Measurements from ENCODE around the gene SENP8. TPM values are rescaled to one million over a fixed set of nuclear protein-coding genes. Genes with fewer than 3 reads are reported as not detected.
A peak's percentile ranks its signal among the peaks of the same experiment; 100 is the strongest.

The SENP8 gene
- total and polyA plus RNA-seq, 2 of the 13 experiments (the other 11 are each of a cell fraction or from before 2014, with no cell fraction given), result 2.7 to 3.0 TPM

DNA sequence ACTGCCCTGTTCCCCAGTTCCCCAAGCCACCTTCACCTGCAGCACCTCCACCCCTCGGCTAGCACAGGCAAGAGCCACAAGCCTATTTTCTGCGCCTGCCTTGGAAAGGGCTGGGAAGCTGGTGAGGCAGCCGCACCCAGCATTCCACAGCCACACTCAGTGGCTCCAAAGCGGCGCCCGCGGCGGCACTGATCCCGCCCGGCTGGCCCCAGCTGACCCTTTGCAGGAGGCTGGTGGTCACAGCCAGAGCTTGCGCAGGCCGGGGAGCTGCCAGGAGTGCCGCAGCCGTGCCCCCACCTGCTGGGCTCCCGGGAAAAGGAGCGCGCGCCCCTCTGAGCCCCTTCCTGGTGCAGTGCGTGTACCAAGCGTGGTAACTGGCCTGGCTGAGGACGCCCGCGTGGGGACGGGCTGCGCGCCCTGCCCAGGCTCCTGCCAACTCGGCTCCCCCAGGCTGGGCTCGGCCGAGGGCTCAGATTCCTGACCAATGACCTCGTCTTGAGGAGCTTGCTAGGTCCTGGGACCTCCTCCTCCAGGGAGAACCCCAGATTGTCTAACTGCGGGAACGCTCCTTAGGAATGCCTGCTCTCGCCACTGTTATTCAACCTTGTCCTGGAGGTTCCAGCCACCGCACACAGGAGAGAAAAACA is 66.1 kb downstream of the SENP8 start (continued):
- TF ChIP-seq, protein P1, sequence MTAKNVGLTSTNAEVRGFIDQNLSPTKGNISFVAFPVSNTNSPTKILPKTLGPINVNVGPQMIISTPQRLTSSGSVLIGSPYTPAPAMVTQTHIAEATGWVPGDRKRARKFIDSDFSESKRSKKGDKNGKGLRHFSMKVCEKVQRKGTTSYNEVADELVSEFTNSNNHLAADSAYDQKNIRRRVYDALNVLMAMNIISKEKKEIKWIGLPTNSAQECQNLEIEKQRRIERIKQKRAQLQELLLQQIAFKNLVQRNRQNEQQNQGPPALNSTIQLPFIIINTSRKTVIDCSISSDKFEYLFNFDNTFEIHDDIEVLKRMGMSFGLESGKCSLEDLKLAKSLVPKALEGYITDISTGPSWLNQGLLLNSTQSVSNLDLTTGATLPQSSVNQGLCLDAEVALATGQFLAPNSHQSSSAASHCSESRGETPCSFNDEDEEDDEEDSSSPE (CRISPR knock-in tag; IDR thresholded peaks at IDR 0.05), result no peak
- TF ChIP-seq, protein P2, sequence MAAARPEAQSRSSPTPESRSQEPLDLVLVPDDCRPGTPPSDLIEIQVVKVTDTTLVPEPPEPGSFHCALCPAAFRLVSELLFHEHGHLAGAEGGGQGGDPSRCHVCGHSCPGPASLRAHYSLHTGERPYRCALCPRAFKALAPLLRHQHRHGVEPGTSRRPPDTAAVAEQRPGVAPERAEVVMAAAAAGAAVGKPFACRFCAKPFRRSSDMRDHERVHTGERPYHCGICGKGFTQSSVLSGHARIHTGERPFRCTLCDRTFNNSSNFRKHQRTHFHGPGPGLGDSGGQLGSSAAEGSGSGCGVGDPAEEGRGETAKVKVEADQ (CRISPR knock-in tag; IDR thresholded peaks at IDR 0.05; ENCODE audit: borderline replicate concordance), result no peak
- TF ChIP-seq, protein P3, sequence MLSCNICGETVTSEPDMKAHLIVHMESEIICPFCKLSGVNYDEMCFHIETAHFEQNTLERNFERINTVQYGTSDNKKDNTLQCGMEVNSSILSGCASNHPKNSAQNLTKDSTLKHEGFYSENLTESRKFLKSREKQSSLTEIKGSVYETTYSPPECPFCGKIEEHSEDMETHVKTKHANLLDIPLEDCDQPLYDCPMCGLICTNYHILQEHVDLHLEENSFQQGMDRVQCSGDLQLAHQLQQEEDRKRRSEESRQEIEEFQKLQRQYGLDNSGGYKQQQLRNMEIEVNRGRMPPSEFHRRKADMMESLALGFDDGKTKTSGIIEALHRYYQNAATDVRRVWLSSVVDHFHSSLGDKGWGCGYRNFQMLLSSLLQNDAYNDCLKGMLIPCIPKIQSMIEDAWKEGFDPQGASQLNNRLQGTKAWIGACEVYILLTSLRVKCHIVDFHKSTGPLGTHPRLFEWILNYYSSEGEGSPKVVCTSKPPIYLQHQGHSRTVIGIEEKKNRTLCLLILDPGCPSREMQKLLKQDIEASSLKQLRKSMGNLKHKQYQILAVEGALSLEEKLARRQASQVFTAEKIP (CRISPR knock-in tag; IDR thresholded peaks at IDR 0.05; ENCODE audit: borderline replicate concordance), result no peak
- no peak for TF ChIP-seq TRIM24 (CRISPR knock-in tag; IDR thresholded peaks at IDR 0.05)
- no peak for TF ChIP-seq RAD51 (IDR thresholded peaks at IDR 0.05; ENCODE audit: borderline replicate concordance)
- TF ChIP-seq ZNF660 (CRISPR knock-in tag; IDR thresholded peaks at IDR 0.05; ENCODE audit: borderline replicate concordance, low read depth), result no peak
- TF ChIP-seq, protein P4, sequence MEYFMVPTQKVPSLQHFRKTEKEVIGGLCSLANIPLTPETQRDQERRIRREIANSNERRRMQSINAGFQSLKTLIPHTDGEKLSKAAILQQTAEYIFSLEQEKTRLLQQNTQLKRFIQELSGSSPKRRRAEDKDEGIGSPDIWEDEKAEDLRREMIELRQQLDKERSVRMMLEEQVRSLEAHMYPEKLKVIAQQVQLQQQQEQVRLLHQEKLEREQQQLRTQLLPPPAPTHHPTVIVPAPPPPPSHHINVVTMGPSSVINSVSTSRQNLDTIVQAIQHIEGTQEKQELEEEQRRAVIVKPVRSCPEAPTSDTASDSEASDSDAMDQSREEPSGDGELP (IDR thresholded peaks at IDR 0.05; ENCODE audit: borderline replicate concordance, low read depth), result peak; percentile 37; the same call in 1 of the 2 replicates
- TF ChIP-seq, protein P5, sequence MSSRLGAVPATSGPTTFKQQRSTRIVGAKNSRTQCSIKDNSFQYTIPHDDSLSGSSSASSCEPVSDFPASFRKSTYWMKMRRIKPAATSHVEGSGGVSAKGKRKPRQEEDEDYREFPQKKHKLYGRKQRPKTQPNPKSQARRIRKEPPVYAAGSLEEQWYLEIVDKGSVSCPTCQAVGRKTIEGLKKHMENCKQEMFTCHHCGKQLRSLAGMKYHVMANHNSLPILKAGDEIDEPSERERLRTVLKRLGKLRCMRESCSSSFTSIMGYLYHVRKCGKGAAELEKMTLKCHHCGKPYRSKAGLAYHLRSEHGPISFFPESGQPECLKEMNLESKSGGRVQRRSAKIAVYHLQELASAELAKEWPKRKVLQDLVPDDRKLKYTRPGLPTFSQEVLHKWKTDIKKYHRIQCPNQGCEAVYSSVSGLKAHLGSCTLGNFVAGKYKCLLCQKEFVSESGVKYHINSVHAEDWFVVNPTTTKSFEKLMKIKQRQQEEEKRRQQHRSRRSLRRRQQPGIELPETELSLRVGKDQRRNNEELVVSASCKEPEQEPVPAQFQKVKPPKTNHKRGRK (CRISPR knock-in tag; IDR thresholded peaks at IDR 0.05), result no peak
- TF ChIP-seq, protein P6, sequence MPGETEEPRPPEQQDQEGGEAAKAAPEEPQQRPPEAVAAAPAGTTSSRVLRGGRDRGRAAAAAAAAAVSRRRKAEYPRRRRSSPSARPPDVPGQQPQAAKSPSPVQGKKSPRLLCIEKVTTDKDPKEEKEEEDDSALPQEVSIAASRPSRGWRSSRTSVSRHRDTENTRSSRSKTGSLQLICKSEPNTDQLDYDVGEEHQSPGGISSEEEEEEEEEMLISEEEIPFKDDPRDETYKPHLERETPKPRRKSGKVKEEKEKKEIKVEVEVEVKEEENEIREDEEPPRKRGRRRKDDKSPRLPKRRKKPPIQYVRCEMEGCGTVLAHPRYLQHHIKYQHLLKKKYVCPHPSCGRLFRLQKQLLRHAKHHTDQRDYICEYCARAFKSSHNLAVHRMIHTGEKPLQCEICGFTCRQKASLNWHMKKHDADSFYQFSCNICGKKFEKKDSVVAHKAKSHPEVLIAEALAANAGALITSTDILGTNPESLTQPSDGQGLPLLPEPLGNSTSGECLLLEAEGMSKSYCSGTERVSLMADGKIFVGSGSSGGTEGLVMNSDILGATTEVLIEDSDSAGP (CRISPR knock-in tag; IDR thresholded peaks at IDR 0.05; ENCODE audit: borderline replicate concordance), result peak; percentile 46; the same call in 1 of the 2 replicates
- no peak for TF ChIP-seq KDM5A (IDR thresholded peaks at IDR 0.05; ENCODE audit: borderline replicate concordance, low read length)
- TF ChIP-seq GABPB1 (CRISPR knock-in tag; IDR thresholded peaks at IDR 0.05), result peak; percentile 27; the same call in 1 of the 2 replicates
- TF ChIP-seq TBP (CRISPR knock-in tag; IDR thresholded peaks at IDR 0.05), result no peak
- TF ChIP-seq HNRNPLL (IDR thresholded peaks at IDR 0.05; ENCODE audit: low read depth, low read length, poor library complexity, severe bottlenecking), result peak; percentile 44
- TF ChIP-seq, protein P7, sequence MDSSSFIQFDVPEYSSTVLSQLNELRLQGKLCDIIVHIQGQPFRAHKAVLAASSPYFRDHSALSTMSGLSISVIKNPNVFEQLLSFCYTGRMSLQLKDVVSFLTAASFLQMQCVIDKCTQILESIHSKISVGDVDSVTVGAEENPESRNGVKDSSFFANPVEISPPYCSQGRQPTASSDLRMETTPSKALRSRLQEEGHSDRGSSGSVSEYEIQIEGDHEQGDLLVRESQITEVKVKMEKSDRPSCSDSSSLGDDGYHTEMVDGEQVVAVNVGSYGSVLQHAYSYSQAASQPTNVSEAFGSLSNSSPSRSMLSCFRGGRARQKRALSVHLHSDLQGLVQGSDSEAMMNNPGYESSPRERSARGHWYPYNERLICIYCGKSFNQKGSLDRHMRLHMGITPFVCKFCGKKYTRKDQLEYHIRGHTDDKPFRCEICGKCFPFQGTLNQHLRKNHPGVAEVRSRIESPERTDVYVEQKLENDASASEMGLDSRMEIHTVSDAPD (CRISPR knock-in tag; IDR thresholded peaks at IDR 0.05), result no peak
- TF ChIP-seq ZNF292 (CRISPR knock-in tag; IDR thresholded peaks at IDR 0.05; ENCODE audit: borderline replicate concordance, low read depth), result peak; percentile 63; the same call in 1 of the 2 replicates
- TF ChIP-seq CREM (IDR thresholded peaks at IDR 0.05), result no peak
- TF ChIP-seq CREM (CRISPR knock-in tag; IDR thresholded peaks at IDR 0.05), result no peak
- TF ChIP-seq ZFX (CRISPR knock-in tag; IDR thresholded peaks at IDR 0.05; ENCODE audit: low read depth), result peak; percentile 29; the same call in 1 of the 2 replicates

Measured in HepG2 (cell line).